HEK293T (cell line): ENCODE data around the gene ATP1B3.

Source experiments
- CTCF ChIA-PET: fragments of 350-600 bp; formaldehyde crosslinking; extraction: SDS; loops from one replicate; lab custom pipeline; 2021; ENCODE audit warnings: antibody characterized with exemption, inconsistent platforms; lab: Yijun Ruan, JAX
- POLR2A ChIA-PET: fragments of 350-600 bp; formaldehyde crosslinking; extraction: SDS; loops from one replicate; lab custom pipeline; 2020; ENCODE audit warnings: antibody characterized with exemption, inconsistent platforms; lab: Yijun Ruan, JAX
- DNase-seq: peaks from one replicate; pipeline ENCODE4 v3.0.0; 2012; ENCODE audit warnings: mixed read lengths; ENCODE audit errors: extremely low spot score
- ARNT ChIP-seq: fragments of 450-650 bp; IDR thresholded peaks from 2 replicates; pipeline ENCODE4 v1.6.1; 2017; ENCODE audit warnings: mild to moderate bottlenecking
- BHLHE40 ChIP-seq: fragments of 450-650 bp; IDR thresholded peaks from 2 replicates; pipeline ENCODE4 v1.6.1; 2016; ENCODE audit warnings: mild to moderate bottlenecking, moderate library complexity, borderline replicate concordance
- CTBP1 ChIP-seq: fragments of 450-650 bp; IDR thresholded peaks from 2 replicates; pipeline ENCODE4 v1.6.1; 2016; ENCODE audit warnings: borderline replicate concordance
- ELF4 ChIP-seq: fragments of 450-650 bp; IDR thresholded peaks from 2 replicates; pipeline ENCODE4 v1.6.1; 2017; ENCODE audit warnings: antibody characterized with exemption
- FOXA1 ChIP-seq: fragments of 450-650 bp; IDR thresholded peaks from 2 replicates; pipeline ENCODE4 v1.6.1; 2016; ENCODE audit warnings: mild to moderate bottlenecking
- FOXK2 ChIP-seq: fragments of 450-650 bp; IDR thresholded peaks from 2 replicates; pipeline ENCODE4 v1.6.1; 2016; ENCODE audit warnings: mild to moderate bottlenecking
- FOXM1 ChIP-seq: fragments of 450-650 bp; IDR thresholded peaks from 2 replicates; pipeline ENCODE4 v1.6.1; 2017; ENCODE audit warnings: mild to moderate bottlenecking, borderline replicate concordance
- HDGF ChIP-seq: fragments of 450-650 bp; IDR thresholded peaks from 2 replicates; pipeline ENCODE4 v1.6.1; 2017; ENCODE audit warnings: antibody characterized with exemption, borderline replicate concordance
- L3MBTL2 ChIP-seq: fragments of 450-650 bp; conservative IDR thresholded peaks from 2 replicates; pipeline ENCODE4 v1.6.1; 2016; ENCODE audit warnings: mild to moderate bottlenecking
- LEF1 ChIP-seq: fragments of 450-650 bp; IDR thresholded peaks from 2 replicates; pipeline ENCODE4 v1.6.1; 2017; ENCODE audit warnings: mild to moderate bottlenecking, borderline replicate concordance
- NFRKB ChIP-seq: fragments of 450-650 bp; IDR thresholded peaks from 2 replicates; pipeline ENCODE4 v1.6.1; 2016; ENCODE audit warnings: mild to moderate bottlenecking, moderate library complexity
- PKNOX1 ChIP-seq: fragments of 450-650 bp; IDR thresholded peaks from 2 replicates; pipeline ENCODE4 v1.6.1; 2016
- SP1 ChIP-seq: fragments of 450-650 bp; IDR thresholded peaks from 2 replicates; pipeline ENCODE4 v1.6.1; 2017
- SUZ12 ChIP-seq: fragments of 450-650 bp; IDR thresholded peaks from 2 replicates; pipeline ENCODE4 v1.6.1; 2016; ENCODE audit warnings: mild to moderate bottlenecking
- TARDBP ChIP-seq: fragments of 450-650 bp; IDR thresholded peaks from 2 replicates; pipeline ENCODE4 v1.6.1; 2016
- ZNF384 ChIP-seq: fragments of 450-650 bp; IDR thresholded peaks from 2 replicates; pipeline ENCODE4 v1.6.1; 2016

ATP1B3 gene

GRCh38 chr3:141876381-141876890 is at the start of gene ATP1B3:
TSS of gene ATP1B3 (plus strand) at chr3:141876643. CDS start at chr3:141876802, 159 bp downstream.
- POLR2A ChIA-PET = interaction anchor here (0.8 to 1.1 kb wide), 2 partner anchors 10 to 135 kb away, joined by 3 read pairs; no protein-coding TSS in a partner anchor
- peak; percentile 82 for DNase-seq
- CTCF ChIA-PET = interaction anchor here (0.6 kb wide), 1 partner anchor 349 kb away, joined by 4 read pairs; no protein-coding TSS in a partner anchor
- TF ChIP-seq L3MBTL2 = no peak
- no peak for TF ChIP-seq SUZ12
- no peak for TF ChIP-seq NFRKB
- TF ChIP-seq FOXM1 = no peak
- TF ChIP-seq PKNOX1 = no peak
- no peak for TF ChIP-seq HDGF
- TF ChIP-seq ZNF384 = no peak

- ChIA-PET POLR2A (no interaction called here), CTCF (no interaction called here)
- no peak for TF ChIP-seq BHLHE40
- no peak for TF ChIP-seq TARDBP
- TF ChIP-seq ELF4 = no peak
- TF ChIP-seq FOXA1 = no peak
- TF ChIP-seq SP1 = no peak
- TF ChIP-seq LEF1 = no peak
- TF ChIP-seq SUZ12 = no peak
- TF ChIP-seq FOXM1 = no peak
- TF ChIP-seq PKNOX1 = no peak
- DNase-seq = no peak
Measured at GRCh38 chr3:141828487-141828886, 48.0 kb upstream of the ATP1B3 start.

GRCh38 chr3:141828890-141829289 is 47.6 kb upstream of the ATP1B3 start:
- TF ChIP-seq ZNF384 (no peak), FOXA1 (no peak), BHLHE40 (no peak), ELF4 (no peak), LEF1 (no peak)
- CTCF ChIA-PET = no interaction called here
- POLR2A ChIA-PET = no interaction called here
- DNase-seq = no peak

- TF ChIP-seq LEF1 (no peak), SUZ12 (no peak), SP1 (no peak), FOXM1 (no peak), ZNF384 (no peak), BHLHE40 (no peak), ARNT (no peak), ELF4 (no peak), NFRKB (no peak), HDGF (no peak), CTBP1 (no peak), FOXK2 (no peak)
- DNase-seq = no peak
- POLR2A ChIA-PET = no interaction called here
- CTCF ChIA-PET = no interaction called here
Measured at GRCh38 chr3:141830508-141830907, 45.9 kb upstream of the ATP1B3 start.

- DNase-seq = no peak
- ChIA-PET CTCF (no interaction called here), POLR2A (no interaction called here)
- no peak for TF ChIP-seq ELF4
- TF ChIP-seq FOXK2 = no peak
- no peak for TF ChIP-seq PKNOX1
- no peak for TF ChIP-seq L3MBTL2
- no peak for TF ChIP-seq TARDBP
- no peak for TF ChIP-seq SP1
- no peak for TF ChIP-seq ARNT
- no peak for TF ChIP-seq FOXA1
- TF ChIP-seq SUZ12 = no peak
Measured at GRCh38 chr3:141834292-141834691, 42.2 kb upstream of the ATP1B3 start.

GRCh38 chr3:141835557-141836229 is 40.8 kb upstream of the ATP1B3 start:
- no peak for DNase-seq
- ChIA-PET POLR2A (no interaction called here), CTCF (no interaction called here)
- TF ChIP-seq HDGF = no peak
- TF ChIP-seq SP1 = no peak
- no peak for TF ChIP-seq FOXM1
- no peak for TF ChIP-seq ARNT
- no peak for TF ChIP-seq SUZ12
- TF ChIP-seq BHLHE40 = no peak
- no peak for TF ChIP-seq LEF1
- no peak for TF ChIP-seq TARDBP
- TF ChIP-seq FOXA1 = no peak
- no peak for TF ChIP-seq CTBP1
- TF ChIP-seq ELF4 = no peak

- DNase-seq = no peak
- CTCF ChIA-PET = no interaction called here
Measured at GRCh38 chr3:141839389-141839788, 37.1 kb upstream of the ATP1B3 start.

More at GRCh38 chr3:141839389-141839788, 37.1 kb upstream of the ATP1B3 start:
- TF ChIP-seq ZNF384 (no peak), SP1 (no peak), FOXK2 (no peak), NFRKB (no peak)
- POLR2A ChIA-PET = no interaction called here
